Calu3 (cell line): Measurements from ENCODE around the gene UGT1A1. TPM values are rescaled to one million over a fixed set of nuclear protein-coding genes. Genes with fewer than 3 reads are reported as not detected.
"Not testable (repeated sequence)": the region's sequence is repeated elsewhere in the genome, so short reads cannot be mapped to it uniquely, and the experiment has no call there.

Source experiments
- BruUV-seq: library from RNA; stranded (reverse); fragments of 400-500 nt; replicated peaks from 2 replicates; lab custom pipeline; 2021; lab: Mats Ljungman, UMichigan
- CTCF ChIA-PET: fragments of 300-600 bp; sonication (Branson Sonifier 250); formaldehyde crosslinking; loops from one replicate; lab custom pipeline; 2022; ENCODE audit warnings: antibody characterized with exemption; lab: Charles Lee
- DNase-seq: peaks from one replicate; pipeline ENCODE4 v3.0.0; 2022
- H3K27ac Mint-ChIP-seq: one replicate; pipeline ENCODE4 v1.8.0; 2022; ENCODE audit warnings: mixed read lengths; ENCODE audit not compliant: unreplicated experiment
- H3K27me3 Mint-ChIP-seq: one replicate; pipeline ENCODE4 v1.8.0; 2022; ENCODE audit warnings: mixed read lengths; ENCODE audit not compliant: unreplicated experiment
- H3K36me3 Mint-ChIP-seq: one replicate; pipeline ENCODE4 v1.8.0; 2022; ENCODE audit warnings: mild to moderate bottlenecking, moderate library complexity, mixed read lengths; ENCODE audit not compliant: insufficient read depth, unreplicated experiment
- H3K4me1 Mint-ChIP-seq: one replicate; pipeline ENCODE4 v1.8.0; 2022; ENCODE audit warnings: mild to moderate bottlenecking, low read depth, mixed read lengths; ENCODE audit not compliant: unreplicated experiment
- H3K4me3 Mint-ChIP-seq: one replicate; pipeline ENCODE4 v1.8.0; 2022; ENCODE audit warnings: mild to moderate bottlenecking, low read depth, moderate library complexity, mixed read lengths; ENCODE audit not compliant: unreplicated experiment
- H3K9me3 Mint-ChIP-seq: one replicate; pipeline ENCODE4 v1.8.0; 2022; ENCODE audit warnings: low read depth, mixed read lengths; ENCODE audit not compliant: unreplicated experiment
- intact Hi-C: fragments of 100-400 bp; cut with micrococcal nuclease; formaldehyde crosslinking; loops from one replicate; pipeline ENCODE4 v1.10.0; 2022; ENCODE audit not compliant: unreplicated experiment
- total RNA-seq: library from RNA; stranded (reverse); gene quantifications from 2 replicates; pipeline ENCODE4 v1.2.3, GENCODE V29; 2022
- TF ChIP-seq, protein P1 (sequence below): fragments of 200-600 bp; IDR thresholded peaks from one replicate; pipeline ENCODE4 v1.8.0; 2022; ENCODE audit warnings: antibody characterized with exemption; ENCODE audit not compliant: unreplicated experiment

UGT1A1 gene
- total RNA-seq, 1 experiment from 2014 or later, result 26.7 TPM

- intact Hi-C loops, result no loop called here
- CTCF ChIA-PET, result no interaction called here
- no TSS peak for BruUV-seq
- DNase-seq, result no peak
- H3K9me3 Mint-ChIP-seq, result peaks cover 18% of the 10 kb centered on the region
- H3K4me1 Mint-ChIP-seq, result peaks cover 32% of the 10 kb centered on the region
- peak overlapping the region; percentile 13 for H3K27ac Mint-ChIP-seq
- H3K27me3 Mint-ChIP-seq, result no peaks in the 10 kb centered on the region
- no peak overlapping the region for H3K4me3 Mint-ChIP-seq
- TF ChIP-seq, protein P1, sequence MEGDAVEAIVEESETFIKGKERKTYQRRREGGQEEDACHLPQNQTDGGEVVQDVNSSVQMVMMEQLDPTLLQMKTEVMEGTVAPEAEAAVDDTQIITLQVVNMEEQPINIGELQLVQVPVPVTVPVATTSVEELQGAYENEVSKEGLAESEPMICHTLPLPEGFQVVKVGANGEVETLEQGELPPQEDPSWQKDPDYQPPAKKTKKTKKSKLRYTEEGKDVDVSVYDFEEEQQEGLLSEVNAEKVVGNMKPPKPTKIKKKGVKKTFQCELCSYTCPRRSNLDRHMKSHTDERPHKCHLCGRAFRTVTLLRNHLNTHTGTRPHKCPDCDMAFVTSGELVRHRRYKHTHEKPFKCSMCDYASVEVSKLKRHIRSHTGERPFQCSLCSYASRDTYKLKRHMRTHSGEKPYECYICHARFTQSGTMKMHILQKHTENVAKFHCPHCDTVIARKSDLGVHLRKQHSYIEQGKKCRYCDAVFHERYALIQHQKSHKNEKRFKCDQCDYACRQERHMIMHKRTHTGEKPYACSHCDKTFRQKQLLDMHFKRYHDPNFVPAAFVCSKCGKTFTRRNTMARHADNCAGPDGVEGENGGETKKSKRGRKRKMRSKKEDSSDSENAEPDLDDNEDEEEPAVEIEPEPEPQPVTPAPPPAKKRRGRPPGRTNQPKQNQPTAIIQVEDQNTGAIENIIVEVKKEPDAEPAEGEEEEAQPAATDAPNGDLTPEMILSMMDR, result no peak
- H3K36me3 Mint-ChIP-seq, result peaks cover 26% of the 10 kb centered on the region
Measured at GRCh38 chr2:233746475-233747282, 13.4 kb upstream of the UGT1A1 start.

GRCh38 chr2:233747283-233747544 lies 12.9 kb upstream of the UGT1A1 start:
- CTCF ChIA-PET, result no interaction called here
- TF ChIP-seq, protein P1, result no peak
- Mint-ChIP-seq H3K4me1 (peaks cover 32% of the 10 kb centered on the region), H3K36me3 (peaks cover 25% of the 10 kb centered on the region), H3K9me3 (peaks cover 19% of the 10 kb centered on the region), H3K27ac (peak overlapping the region; percentile 13), H3K4me3 (no peak overlapping the region), H3K27me3 (no peaks in the 10 kb centered on the region)
- no TSS peak for BruUV-seq
- no peak for DNase-seq
- intact Hi-C loops, result no loop called here

DNA sequence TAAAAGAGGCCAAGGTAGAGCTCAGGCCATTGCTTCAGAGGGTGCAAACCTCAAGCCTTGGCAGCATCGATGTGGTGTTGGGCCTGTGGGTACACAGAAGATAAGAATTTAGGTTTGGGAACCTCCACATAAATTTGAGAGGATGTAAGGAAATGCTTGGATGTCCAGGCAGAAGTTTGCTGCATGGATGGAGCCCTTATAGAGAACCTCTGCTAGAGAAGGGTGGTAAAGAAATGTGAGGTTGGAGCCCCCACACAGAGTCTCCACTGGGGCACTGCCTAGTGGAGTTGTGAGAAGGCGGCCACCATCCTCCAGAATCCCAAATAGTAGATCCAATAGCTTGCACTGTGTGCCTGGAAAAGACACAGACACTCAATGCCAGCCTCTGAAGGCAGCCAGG lies 9.4 kb upstream of the UGT1A1 start:
- H3K27ac Mint-ChIP-seq, H3K27me3 Mint-ChIP-seq, DNase-seq, BruUV-seq, CTCF ChIA-PET, intact Hi-C loops, H3K4me3 Mint-ChIP-seq: not testable (repeated sequence)
- Mint-ChIP-seq H3K4me1 (peaks cover 23% of the 10 kb centered on the region), H3K9me3 (peaks cover 19% of the 10 kb centered on the region), H3K36me3 (peaks cover 25% of the 10 kb centered on the region)

DNA sequence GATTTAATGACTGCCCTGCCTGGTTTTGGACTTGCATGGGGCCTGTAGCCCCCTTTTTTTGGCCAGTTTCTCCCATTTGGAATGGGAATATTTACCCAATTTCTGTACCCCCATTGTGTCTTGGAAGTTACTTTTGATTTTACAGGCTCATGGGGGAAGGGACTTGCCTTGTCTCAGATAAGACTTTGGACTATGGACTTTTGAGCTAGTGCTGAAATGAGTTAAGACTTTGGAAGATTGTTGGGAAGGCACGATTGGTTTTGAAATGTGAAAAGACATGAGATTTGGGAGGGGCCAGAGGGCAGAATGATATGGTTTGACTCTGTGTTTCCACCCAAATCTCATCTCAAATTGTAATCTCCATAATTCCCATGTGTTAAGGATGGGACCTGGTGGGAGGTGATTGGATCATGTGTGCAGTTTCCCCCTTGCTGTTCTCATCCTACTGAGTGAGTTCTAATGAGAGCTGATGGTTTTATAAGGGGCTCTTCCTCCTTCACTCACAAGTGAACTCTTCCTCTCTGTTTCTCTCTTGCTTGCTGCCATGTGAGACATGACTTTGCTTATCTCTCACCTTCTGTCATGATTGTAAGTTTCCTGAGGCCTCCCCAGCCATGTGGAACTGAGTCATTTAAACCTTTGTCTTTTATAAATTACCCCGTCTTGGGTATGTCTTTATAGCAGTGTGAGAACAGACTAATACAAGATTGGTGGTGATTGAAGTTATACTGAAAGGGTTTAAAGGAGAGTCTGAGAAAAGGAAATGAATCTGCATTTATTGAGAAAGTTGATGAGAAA lies 8.7 kb upstream of the UGT1A1 start:
- H3K9me3 Mint-ChIP-seq, result peaks cover 19% of the 10 kb centered on the region
- H3K36me3 Mint-ChIP-seq, result peaks cover 24% of the 10 kb centered on the region
- H3K4me3 Mint-ChIP-seq, intact Hi-C loops, CTCF ChIA-PET, H3K27ac Mint-ChIP-seq, H3K27me3 Mint-ChIP-seq, DNase-seq, BruUV-seq: not testable (repeated sequence)
- H3K4me1 Mint-ChIP-seq, result peaks cover 19% of the 10 kb centered on the region

GRCh38 chr2:233754872-233755611 lies 5.0 kb upstream of the UGT1A1 start:
- Mint-ChIP-seq H3K4me3 (no peak overlapping the region), H3K9me3 (peaks cover 4% of the 10 kb centered on the region), H3K4me1 (peaks cover 44% of the 10 kb centered on the region), H3K36me3 (peaks cover 22% of the 10 kb centered on the region), H3K27me3 (no peaks in the 10 kb centered on the region), H3K27ac (no peak overlapping the region)
- intact Hi-C loops, result no loop called here
- no peak for DNase-seq
- CTCF ChIA-PET, result no interaction called here
- TF ChIP-seq, protein P1, result no peak
- no TSS peak for BruUV-seq
